Measurements from ENCODE around the gene ZBTB18. TPM values are rescaled to one million over a fixed set of nuclear protein-coding genes. Genes with fewer than 3 reads are reported as not detected.

ZBTB18 gene
- total RNA-seq (2021): 11.9 and 12.1 TPM in 2 replicates
- long read RNA-seq, partial matches to known transcripts: 0 of 1 reads
- long read RNA-seq, other reads (novel, unspliced or antisense): 1 of 1 reads

DNA sequence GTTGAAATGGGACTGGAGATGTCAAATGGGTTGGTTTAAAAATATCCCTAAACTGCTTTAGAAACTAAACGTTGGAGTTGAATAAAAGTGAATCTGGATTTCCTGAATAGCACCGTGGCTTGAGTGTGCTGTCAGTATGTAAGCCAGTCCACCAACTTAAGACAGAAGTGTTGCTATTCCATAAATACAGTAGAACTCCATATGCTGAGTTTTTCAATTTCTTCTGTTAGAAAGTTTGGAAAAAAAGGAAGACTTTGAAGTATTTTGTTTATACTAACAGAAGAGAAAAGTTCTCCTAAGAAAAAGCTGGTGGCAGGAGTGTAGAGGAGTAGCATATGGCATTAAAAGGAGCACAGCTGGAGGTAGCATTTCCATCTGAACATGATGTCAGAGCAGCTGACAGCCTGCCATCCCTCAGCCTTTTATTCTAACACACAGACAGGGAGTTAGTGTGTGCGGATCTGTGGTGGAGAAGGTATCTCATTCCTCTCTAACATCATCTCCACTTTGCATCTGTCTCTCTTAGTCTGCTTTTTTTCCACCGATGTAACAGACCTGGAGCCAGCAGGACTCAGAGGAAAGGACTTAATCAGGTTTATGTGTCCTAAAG is at the start of gene ZBTB18:
Gene ZBTB18, plus strand, starts transcription at position 449 of the 610 bp plus-strand sequence. Its CDS starts 149 bp downstream, at position 598.
- Mint-ChIP-seq H3K9me3 (no peaks in the 10 kb centered on the region; a peak in 1 of 5 replicates), H3K27me3 (ENCODE audit: low read depth) (peaks cover 20% of the 10 kb centered on the region), H3K36me3 (ENCODE audit: insufficient read depth in 1 of 3, low read depth in 3 of 3) (peaks cover 0 to 7% (median 5%) of the 10 kb centered on the region in 3 experiments; a peak in 6 of 7 replicates), H3K4me1 (peaks cover 10 to 13% of the 10 kb centered on the region in 2 experiments), H3K4me3 (peak within 1 kb of the TSS; percentile 91 to 93), H3K27ac (no peak within 1 kb of the TSS; a peak in 1 of 7 replicates)
- H3K4me2 ChIP-seq (ENCODE audit: insufficient read depth, insufficient read length, low read length): peak within 1 kb of the TSS; percentile 96
- H4K8ac ChIP-seq (replicated peaks; ENCODE audit: insufficient read length, low read depth, low read length): no peak within 1 kb of the TSS
- peaks cover 10% of the 10 kb centered on the region for H3K79me1 ChIP-seq (ENCODE audit: insufficient read depth, low read depth, low read length, poor library complexity, severe bottlenecking)
- H3K4me1 ChIP-seq (ENCODE audit: insufficient read depth, low read length): peaks cover 5% of the 10 kb centered on the region; the same call in 1 of the 2 replicates
- H3T11ph ChIP-seq (ENCODE audit: low read length): no peak within 1 kb of the TSS
- no peak within 1 kb of the TSS for H3K18ac ChIP-seq (ENCODE audit: insufficient read length, low read depth, low read length)
- H3K23ac ChIP-seq (ENCODE audit: insufficient read length, low read depth, low read length): no peak within 1 kb of the TSS
- no peak within 1 kb of the TSS for H4K91ac ChIP-seq (ENCODE audit: insufficient read length, low read depth, low read length)
- no peak within 1 kb of the TSS for H2BK20ac ChIP-seq (ENCODE audit: low read depth, low read length, poor library complexity, severe bottlenecking)
- H4K20me1 ChIP-seq (ENCODE audit: control insufficient read depth, insufficient read depth, insufficient read length): no peaks in the 10 kb centered on the region
- H3K14ac ChIP-seq (ENCODE audit: insufficient read depth, low read length): no peak within 1 kb of the TSS; the same call in 1 of the 2 replicates
- no peaks in the 10 kb centered on the region for H3K9me3 ChIP-seq (ENCODE audit: control insufficient read depth, low read depth, low read length)
- no peak within 1 kb of the TSS for H2AFZ ChIP-seq (ENCODE audit: low read length)
- no peak within 1 kb of the TSS for H2BK120ac ChIP-seq (ENCODE audit: low read depth, low read length, poor library complexity, severe bottlenecking)
- H3K56ac ChIP-seq (ENCODE audit: insufficient read length, low read depth, low read length): no peak within 1 kb of the TSS
- no peak within 1 kb of the TSS for H2BK15ac ChIP-seq (ENCODE audit: low read depth, low read length)
- H3K79me2 ChIP-seq (ENCODE audit: insufficient read depth, low read length): no peaks in the 10 kb centered on the region; the same call in 1 of the 2 replicates
- WGBS (ENCODE audit: extremely low coverage, insufficient read length, low lambda C conversion rate): no CpG with 5 or more reads among the region's 4 CpGs
- TF ChIP-seq, protein P1, sequence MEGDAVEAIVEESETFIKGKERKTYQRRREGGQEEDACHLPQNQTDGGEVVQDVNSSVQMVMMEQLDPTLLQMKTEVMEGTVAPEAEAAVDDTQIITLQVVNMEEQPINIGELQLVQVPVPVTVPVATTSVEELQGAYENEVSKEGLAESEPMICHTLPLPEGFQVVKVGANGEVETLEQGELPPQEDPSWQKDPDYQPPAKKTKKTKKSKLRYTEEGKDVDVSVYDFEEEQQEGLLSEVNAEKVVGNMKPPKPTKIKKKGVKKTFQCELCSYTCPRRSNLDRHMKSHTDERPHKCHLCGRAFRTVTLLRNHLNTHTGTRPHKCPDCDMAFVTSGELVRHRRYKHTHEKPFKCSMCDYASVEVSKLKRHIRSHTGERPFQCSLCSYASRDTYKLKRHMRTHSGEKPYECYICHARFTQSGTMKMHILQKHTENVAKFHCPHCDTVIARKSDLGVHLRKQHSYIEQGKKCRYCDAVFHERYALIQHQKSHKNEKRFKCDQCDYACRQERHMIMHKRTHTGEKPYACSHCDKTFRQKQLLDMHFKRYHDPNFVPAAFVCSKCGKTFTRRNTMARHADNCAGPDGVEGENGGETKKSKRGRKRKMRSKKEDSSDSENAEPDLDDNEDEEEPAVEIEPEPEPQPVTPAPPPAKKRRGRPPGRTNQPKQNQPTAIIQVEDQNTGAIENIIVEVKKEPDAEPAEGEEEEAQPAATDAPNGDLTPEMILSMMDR (conservative IDR thresholded peaks at IDR 0.05): no peak
- H3K4ac ChIP-seq (ENCODE audit: low read depth, low read length): no peak within 1 kb of the TSS
- no peak within 1 kb of the TSS for H4K5ac ChIP-seq (ENCODE audit: insufficient read length, low read depth, low read length)
- no peak within 1 kb of the TSS for H2BK12ac ChIP-seq (ENCODE audit: insufficient read length, low read depth, low read length)
- H3K23me2 ChIP-seq (ENCODE audit: insufficient read length, low read depth, low read length, poor library complexity, severe bottlenecking): peaks cover 20% of the 10 kb centered on the region
- peak within 1 kb of the TSS; percentile 72 for H3K9ac ChIP-seq (ENCODE audit: extremely low read depth, insufficient read length, low read length)
- H2BK5ac ChIP-seq (ENCODE audit: insufficient read length, low read length): no peak within 1 kb of the TSS
- peaks cover 5% of the 10 kb centered on the region; the same call in 1 of the 2 replicates for H3K27me3 ChIP-seq (ENCODE audit: insufficient read depth, low read length)
- no peak within 1 kb of the TSS for H2AK5ac ChIP-seq (ENCODE audit: insufficient read length, low read length)
- no peak for DNase-seq
- no peak within 1 kb of the TSS for H3K27ac ChIP-seq (ENCODE audit: insufficient read length, low read depth, low read length)

Data from H9 (cell line).